GM12891 (cell line): ENCODE data around the gene MAP7D3.

ENCODE experiments used
- PAX5 ChIP-seq: IDR thresholded peaks from 2 replicates; pipeline ENCODE4 v1.6.1; 2011; ENCODE audit warnings: low read length, moderate library complexity, mild to moderate bottlenecking; ENCODE audit not compliant: insufficient read depth, severe bottlenecking
- POLR2A ChIP-seq: IDR thresholded peaks from 2 replicates; pipeline ENCODE4 v1.6.1; 2011; ENCODE audit warnings: low read depth, low read length, control low read depth
- POLR2AphosphoS5 ChIP-seq: IDR thresholded peaks from 2 replicates; pipeline ENCODE4 v1.6.1; 2011; ENCODE audit warnings: low read depth, low read length, control low read depth
- POU2F2 ChIP-seq: IDR thresholded peaks from 2 replicates; pipeline ENCODE4 v1.6.1; 2011; ENCODE audit warnings: low read depth, mild to moderate bottlenecking, control low read depth, low read length, moderate library complexity

DNA sequence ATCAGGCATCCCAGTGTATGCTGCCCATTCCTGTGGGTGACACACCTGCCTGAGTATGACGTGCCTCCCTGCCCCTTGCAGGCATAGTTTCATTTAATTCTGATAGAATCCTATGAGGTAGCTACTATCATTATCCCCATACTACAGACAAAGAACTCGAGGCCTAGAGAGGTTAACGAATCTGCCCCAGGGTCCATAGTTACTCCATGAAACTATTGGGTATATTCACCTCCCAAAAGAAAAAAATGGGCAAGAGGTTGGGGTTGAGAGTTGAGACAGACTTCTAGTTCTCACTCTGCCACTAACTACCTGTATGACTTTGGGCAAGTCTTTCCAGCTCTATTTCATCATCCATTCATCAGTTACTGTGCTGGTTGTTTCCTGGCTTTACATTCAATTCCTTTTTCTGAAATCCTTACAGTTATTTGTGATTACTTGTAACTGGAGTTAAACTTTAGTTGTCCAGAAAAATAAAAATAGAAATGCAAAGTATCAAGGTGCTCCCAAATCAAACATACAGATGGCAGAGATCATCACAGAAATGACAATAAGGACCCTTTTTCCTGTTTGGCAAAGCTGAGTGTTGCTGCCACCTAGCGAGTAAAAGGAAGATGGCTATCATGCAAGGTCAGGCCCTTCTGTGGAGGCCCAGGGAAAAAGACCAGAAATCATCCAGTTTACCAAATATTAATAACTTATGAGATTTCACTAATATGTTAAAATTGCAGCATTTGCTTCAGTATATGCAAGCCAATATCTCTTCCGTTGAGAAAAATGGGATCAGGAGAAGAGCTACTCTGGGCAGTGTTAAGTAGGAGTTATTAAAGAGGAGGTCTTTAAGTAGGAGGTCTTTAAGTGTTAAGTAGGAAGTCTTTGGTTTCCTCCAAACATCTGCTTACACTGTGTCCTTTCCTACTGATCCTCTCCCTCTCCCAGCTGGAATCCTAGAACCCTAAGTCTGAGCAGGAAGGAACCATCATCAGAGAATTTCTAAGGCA lies 17.1 kb upstream of the MAP7D3 start:
- no peak for TF ChIP-seq POLR2A
- no peak for TF ChIP-seq PAX5
- no peak for TF ChIP-seq POLR2AphosphoS5
- TF ChIP-seq POU2F2, result no peak
